NK-92 (cell line): ENCODE results near the gene OR2M2.

ENCODE experiments used
- DNase-seq: peaks from one replicate; lab custom pipeline; 2025; ENCODE audit not compliant: unreplicated experiment; lab: John Stamatoyannopoulos, UW

The OR2M2 gene, protein sequence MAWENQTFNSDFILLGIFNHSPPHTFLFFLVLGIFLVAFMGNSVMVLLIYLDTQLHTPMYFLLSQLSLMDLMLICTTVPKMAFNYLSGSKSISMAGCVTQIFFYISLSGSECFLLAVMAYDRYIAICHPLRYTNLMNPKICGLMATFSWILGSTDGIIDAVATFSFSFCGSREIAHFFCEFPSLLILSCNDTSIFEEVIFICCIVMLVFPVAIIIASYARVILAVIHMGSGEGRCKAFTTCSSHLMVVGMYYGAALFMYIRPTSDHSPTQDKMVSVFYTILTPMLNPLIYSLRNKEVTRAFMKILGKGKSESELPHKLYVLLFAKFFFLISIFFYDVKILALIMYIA

GRCh38 chr1:248174521-248174920 lies at the start of gene OR2M2:
TSS of gene OR2M2 (plus strand) at chr1:248174821. CDS start at chr1:248179986, 5,165 bp downstream.
- DNase-seq = no peak

DNA sequence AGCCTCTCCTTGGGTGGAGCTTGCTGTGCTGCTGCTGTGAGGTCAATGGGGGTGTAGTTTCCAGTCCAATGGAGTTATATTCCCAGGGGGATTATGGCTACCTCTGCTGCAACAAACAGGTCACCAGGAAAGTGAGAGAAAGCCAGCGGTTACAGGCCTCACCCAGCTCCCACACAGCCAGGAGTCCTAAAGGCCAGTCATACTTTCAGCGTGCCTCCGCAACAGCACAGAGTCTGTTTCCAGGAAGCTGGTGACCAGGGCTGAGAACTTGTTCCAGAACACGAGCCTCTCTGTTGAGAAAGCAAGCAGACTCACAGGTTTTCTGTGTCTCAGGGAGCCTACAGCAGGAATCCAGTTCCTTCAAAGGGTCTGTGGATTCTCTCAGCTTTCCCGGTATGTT lies 47.0 kb upstream of the OR2M2 start:
- DNase-seq = no peak

DNA sequence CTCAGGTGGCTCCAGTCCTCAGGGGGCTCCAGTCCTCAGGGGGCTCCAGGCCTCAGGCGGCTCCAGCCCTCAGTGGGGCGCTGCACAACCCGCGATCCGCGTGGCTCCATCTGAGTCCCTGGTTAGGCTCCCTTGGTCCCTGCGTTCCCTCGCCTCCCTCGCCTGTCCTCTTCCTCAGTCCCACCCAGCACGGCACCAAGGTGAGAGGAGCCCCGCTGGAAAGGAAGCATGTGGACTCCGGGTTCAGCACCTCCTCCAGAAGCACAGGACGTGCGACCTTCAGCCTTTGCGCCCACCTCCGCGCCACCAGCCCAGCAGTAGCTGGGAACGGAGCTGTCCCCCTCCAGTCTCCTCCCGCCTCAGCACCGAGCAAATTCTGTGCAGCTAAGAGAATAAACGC lies 37.8 kb upstream of the OR2M2 start:
- no peak for DNase-seq

- no peak for DNase-seq
These were observed 33.8 kb upstream of the OR2M2 start for GRCh38 chr1:248140846-248141245.

- no peak for DNase-seq
These were observed 31.3 kb upstream of the OR2M2 start for GRCh38 chr1:248143311-248143710.

DNA sequence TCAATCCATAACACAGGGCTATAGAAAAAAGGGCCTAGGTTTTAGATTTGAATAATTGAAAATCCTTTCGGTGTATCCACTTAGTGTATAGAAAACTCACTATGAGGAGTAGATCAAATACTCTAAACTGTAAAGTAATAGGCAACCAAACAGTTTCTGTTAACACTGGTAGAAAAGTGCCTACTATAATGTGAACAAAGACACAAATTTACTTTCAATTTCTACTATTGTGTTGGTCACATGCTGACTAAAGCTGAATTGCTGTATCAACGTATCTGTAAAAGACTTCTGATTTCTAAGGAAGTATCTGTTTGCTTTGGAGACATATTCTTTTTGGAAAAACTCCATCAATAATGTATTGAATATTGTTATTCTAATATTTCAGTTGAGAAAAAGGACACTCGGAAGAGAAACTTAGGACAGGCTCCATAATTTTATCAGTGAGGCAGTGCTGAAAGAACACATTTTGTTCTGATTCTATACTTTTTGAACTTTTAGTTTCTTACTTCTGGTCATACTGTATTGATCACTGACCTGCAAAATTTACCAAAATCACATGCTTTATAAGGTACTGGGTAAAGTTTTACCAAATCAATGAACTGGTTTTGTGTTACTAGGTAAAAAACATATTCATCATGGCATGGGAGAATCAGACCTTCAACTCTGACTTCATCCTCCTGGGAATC lies 30.0 kb upstream of the OR2M2 start, which contains the start of gene OR2M5:
TSS of gene OR2M5 (plus strand) at position 636 of the 686 bp plus-strand sequence. CDS start at position 636, 0 bp downstream.
- DNase-seq = no peak

DNA sequence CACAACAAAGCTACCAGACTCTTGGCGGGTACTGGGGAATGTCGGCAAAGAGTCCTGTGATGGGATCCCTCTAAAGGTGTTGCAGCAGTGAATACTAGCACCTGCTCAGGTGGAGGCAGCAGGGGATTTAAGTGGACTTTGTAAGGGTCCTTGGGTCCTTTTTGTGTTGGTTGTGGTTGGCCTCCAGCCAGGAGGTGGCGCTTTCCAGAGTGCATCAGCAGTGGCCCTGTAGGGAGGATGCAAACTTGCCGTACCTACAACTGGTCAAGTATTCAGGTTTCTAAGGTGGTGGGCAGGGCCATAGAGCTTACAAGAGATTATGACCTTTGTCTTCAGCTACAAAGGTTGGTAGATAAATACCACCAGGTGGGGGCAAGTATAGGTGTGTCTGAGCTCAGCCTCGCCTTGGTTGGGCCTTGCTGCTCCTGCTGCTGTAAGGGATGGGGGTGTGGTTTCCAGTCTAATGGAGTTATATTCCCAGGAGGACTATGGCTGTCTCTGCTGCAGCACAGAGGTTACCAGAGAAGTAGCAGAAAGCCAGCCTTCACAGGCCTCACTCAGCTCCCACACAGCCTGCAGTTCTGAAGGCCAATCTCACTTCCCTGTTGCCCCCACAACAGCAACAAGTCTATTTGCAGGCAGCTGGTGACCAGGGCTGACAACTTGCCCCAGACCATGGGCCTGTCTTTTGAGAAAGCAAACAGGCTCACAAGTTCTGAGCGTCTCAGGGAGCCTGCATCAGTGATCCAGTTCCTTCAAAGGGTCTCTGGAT lies 22.4 kb upstream of the OR2M2 start:
- no peak for DNase-seq

- DNase-seq = no peak
These were observed 18.7 kb upstream of the OR2M2 start for GRCh38 chr1:248155927-248156326.

- DNase-seq = no peak
These were observed 15.9 kb upstream of the OR2M2 start for GRCh38 chr1:248158758-248159157.

DNA sequence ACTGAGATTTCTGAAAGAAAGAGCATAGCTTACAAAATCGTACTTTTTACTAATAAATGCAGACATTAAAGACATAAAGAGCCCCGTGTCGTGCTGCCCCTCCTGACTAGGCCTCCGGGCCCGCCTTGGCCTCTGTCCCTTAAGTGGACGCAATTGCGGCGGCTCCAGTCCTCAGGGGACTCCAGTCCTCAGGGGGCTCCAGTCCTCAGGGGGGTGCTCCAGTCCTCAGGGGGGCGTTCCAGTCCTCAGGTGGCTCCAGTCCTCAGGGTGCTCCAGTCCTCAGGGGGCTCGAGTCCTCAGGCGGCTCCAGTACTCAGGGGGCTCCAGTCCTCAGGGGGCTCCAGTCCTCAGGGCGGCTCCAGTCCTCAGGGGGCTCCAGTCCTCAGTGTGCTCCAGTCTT lies 10.6 kb upstream of the OR2M2 start:
- DNase-seq = no peak

DNA sequence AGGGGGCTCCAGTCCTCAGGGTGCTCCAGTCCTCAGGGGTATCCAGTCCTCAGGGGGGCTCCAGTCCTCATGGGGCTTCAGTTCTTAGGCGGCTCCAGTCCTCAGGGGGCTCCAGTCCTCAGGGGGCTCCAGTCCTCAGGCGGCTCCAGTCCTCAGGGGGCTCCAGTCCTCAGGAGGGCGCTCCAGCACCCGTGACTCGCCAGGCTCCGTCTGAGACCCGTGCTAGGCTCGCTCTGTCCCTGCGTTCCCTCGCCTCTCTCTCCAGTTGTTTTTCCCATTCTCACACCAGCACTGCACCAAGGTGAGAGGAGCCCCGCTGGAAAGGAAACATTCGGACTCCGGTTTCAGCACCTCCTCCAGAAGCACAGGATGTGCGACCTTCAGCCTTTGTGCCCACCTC lies 9.4 kb upstream of the OR2M2 start:
- no peak for DNase-seq

GRCh38 chr1:248183996-248184395 lies 9.4 kb downstream of the OR2M2 start:
- no peak for DNase-seq

DNA sequence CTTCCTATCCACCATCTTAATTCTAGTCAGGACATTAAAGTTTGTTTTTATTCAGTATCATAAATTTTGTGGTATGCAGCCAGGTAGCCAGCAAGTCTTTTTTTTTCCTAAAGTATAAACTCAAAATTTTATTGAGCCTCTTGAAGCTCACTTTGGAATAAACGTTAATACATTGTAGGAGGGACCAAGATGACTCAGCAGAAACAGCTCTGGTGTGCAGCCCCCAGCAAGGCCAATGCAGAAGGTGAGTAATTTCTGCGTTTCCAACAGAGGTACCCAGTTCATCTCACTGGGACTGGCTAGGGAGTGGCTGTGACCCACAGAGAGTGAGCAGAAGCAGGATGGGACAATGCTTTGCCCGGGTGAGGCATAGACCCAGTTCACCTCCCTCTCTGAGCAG lies 12.7 kb downstream of the OR2M2 start:
- no peak for DNase-seq

GRCh38 chr1:248189026-248189425 lies 14.4 kb downstream of the OR2M2 start:
- no peak for DNase-seq

DNA sequence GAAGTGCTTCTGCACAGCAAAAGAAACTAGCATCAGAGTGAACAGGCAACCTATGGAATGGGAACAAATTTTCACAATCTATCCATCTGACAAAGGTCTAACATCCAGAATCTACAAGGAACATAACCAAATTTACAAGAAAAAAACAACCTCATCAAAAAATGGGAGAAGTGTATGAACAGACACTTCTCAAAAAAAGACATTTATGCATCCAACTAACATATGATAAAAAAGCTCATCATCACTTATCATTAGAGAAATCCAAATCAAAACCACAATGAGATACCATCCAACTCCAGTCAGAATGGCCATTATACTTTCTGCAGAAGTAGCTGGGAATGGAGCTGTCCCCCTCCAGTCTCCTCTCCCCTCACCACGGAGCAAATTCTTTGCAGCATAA lies 19.5 kb downstream of the OR2M2 start:
- DNase-seq = no peak

DNA sequence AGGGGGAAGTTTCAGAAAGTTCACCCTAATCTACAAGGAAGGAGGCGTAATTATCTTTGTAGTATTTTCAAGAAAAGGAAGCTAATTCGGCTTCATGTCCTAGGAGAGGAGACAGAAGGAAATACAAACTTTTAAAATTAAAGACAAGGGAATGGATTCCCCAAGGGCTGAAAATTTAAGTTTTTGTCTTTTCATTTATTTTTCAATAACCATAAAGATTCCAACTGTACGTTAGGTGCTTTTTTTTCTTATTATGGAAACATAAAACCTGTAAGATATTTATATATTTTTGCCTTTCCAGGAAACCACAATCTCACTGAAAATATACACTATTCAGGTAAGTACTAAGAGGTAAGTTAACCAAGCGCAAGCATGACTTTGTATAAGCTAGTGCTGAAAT lies 22.3 kb downstream of the OR2M2 start, which contains the start of gene OR2M3:
TSS of gene OR2M3 (plus strand) at position 301 of the 400 bp plus-strand sequence. CDS start 5,803 bp downstream, outside the sequence.
- no peak for DNase-seq

GRCh38 chr1:248215880-248216279 lies 41.3 kb downstream of the OR2M2 start:
- no peak for DNase-seq

DNA sequence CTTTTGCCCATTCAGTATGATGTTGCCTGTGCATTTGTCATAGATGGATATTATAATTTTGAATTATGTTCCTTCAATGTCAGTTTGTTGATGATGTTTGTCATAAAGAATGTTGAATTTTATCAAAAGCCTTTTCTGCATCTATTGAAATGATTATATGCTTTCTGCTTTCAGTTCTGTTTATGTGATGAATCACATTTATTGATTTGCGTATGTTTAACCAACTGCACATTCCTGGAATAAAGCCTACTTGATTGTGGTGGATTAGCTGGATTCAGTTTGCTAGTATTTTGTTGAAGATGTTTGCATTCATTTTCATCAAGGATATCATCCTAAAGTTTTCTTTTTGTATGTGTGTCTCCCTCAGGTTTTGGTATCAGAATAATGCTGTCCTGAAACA lies 50.9 kb downstream of the OR2M2 start:
- DNase-seq = no peak

DNA sequence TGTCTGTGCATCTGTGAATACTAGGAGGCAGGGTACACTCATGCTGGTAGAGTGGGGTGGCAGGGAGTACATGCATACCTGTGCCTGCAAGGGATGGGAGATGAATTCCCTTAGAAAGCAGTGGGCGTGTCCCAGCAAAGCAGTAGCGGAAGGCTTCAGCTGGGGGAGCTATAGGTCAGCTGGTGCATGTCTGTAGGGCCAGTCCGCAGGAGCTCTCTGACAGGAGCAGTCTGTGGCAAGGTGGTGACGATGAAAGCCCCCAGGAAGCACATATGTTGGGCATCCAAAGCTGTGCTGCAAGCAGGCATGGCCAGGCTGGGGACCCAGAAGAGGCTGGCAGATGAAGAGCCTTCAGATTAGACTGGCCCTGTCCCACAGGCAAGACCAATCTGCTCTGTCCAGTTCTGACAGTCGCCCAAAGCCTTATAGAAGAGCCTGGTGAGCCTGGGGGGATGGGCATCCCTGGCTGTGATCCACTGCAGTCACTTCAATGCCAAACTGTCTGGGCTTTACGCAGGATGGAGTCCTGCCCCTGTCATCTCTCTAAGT lies 54.8 kb downstream of the OR2M2 start:
- DNase-seq = no peak
